Myometrial cell (primary cell): Measurements from ENCODE around the gene OR1Q1. TPM values are rescaled to one million over a fixed set of nuclear protein-coding genes. Genes with fewer than 3 reads are reported as not detected.

Experiments
- total RNA-seq: library from RNA; depleted of rRNA; stranded (reverse); fragments of >200 nt; gene quantifications from 2 replicates; pipeline ENCODE4 v1.2.3, GENCODE V29; 2015

OR1Q1 gene
- total RNA-seq, result not detected in 2 replicates

GRCh38 chr9:122614362-122614761 is at the start of gene OR1Q1:
OR1Q1 (plus strand) TSS chr9:122614738; CDS start chr9:122614738, 0 bp downstream.

GRCh38 chr9:122583284-122583683 is 31.3 kb upstream of the OR1Q1 start, which contains the start of gene OR1L8:
OR1L8 (minus strand) TSS chr9:122583384; CDS start chr9:122568477, 14,907 bp downstream.

GRCh38 chr9:122657527-122657926 is 43.0 kb downstream of the OR1Q1 start, which contains the start of gene OR1B1:
OR1B1 (minus strand) TSS chr9:122657627.

GRCh38 chr9:122661416-122661815 is 46.9 kb downstream of the OR1Q1 start, which contains the start of gene OR1L1:
OR1L1 (plus strand) TSS chr9:122661716; CDS start chr9:122661716, 0 bp downstream.

Other genes with a start within 250 kb of the OR1Q1 start
- gene PTGS1, start 243.7 kb upstream of the OR1Q1 start, total RNA-seq, result 7.5 and 9.4 TPM in 2 replicates
- gene OR1J1, start 136.8 kb upstream of the OR1Q1 start, total RNA-seq, result not detected in 2 replicates
- gene OR1J2, start 103.9 kb upstream of the OR1Q1 start, total RNA-seq, result not detected in 2 replicates
- gene OR1J4, start 95.6 kb upstream of the OR1Q1 start, total RNA-seq, result not detected in 2 replicates
- gene OR1N1, start 87.4 kb upstream of the OR1Q1 start, total RNA-seq, result not detected in 2 replicates
- not detected in 2 replicates for gene OR1N2, start 61.6 kb upstream of the OR1Q1 start, total RNA-seq
- gene OR1L8, start 31.4 kb upstream of the OR1Q1 start, total RNA-seq, result not detected in 2 replicates
- gene OR1B1, start 42.9 kb downstream of the OR1Q1 start, total RNA-seq, result not detected in 2 replicates
- not detected in 2 replicates for gene OR1L1, start 47.0 kb downstream of the OR1Q1 start, total RNA-seq
- gene OR1L3, start 60.4 kb downstream of the OR1Q1 start, total RNA-seq, result not detected in 2 replicates
- gene OR1L4, start 109.3 kb downstream of the OR1Q1 start, total RNA-seq, result not detected in 2 replicates
- not detected in 2 replicates for gene OR1L6, start 127.6 kb downstream of the OR1Q1 start, total RNA-seq
- gene OR5C1, start 174.2 kb downstream of the OR1Q1 start, total RNA-seq, result not detected in 2 replicates
- gene OR1K1, start 185.4 kb downstream of the OR1Q1 start, total RNA-seq, result not detected in 2 replicates
- 15.3 and 17.0 TPM in 2 replicates for gene PDCL, start 213.8 kb downstream of the OR1Q1 start, total RNA-seq